ENCODE measurements around the gene SLC7A5. TPM values are rescaled to one million over a fixed set of nuclear protein-coding genes. Genes with fewer than 3 reads are reported as not detected.
A peak's percentile ranks its signal among the peaks of the same experiment; 100 is the strongest.

SLC7A5 gene
- total and polyA plus RNA-seq, 2 of the 13 experiments (the other 11 are each of a cell fraction or from before 2014, with no cell fraction given): 79.6 to 155 TPM

DNA sequence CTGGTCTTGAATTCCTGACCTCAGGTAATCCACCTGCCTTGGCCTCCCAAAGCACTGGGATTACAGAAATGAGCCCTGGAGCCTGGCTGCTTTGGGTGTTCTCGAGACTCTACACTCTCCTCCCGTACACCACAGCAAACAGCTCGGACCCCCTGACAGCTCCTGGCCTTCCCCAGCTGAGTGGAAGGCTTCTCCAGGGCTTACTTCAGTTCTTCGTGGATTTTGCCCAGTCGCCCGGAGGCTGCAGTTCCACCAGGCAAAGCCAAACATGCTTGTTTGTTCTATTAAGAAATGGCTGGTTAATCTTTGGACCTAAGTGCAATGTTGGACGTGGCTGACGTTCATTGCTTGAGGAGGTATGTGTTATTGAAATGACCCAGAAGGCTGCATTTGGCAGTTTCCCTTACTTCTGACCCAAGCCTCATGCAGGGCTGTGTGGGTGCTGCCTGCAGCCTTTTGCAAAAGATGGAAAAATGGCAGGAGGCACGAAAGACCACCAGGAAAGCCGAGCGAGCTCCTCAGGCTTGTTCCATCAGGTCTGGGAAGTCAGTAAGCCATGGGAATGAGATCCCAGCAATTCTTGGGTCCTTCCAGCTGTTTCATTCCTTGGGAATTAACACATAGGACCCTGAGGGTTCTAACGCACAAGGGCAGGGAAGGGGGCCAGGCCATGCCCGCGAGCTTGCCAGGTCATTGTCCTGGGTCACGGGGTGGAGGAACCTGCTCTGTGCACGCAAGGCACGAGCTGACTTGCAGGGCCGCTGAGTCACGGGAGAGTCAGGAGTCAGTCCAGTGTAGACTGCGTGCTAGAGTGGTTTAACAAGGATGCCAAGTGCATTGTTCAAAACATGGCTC, 79.6 kb downstream of the SLC7A5 start (continued):
- TF ChIP-seq ELF1 (CRISPR knock-in tag; IDR thresholded peaks at IDR 0.05) (peak; percentile 13; the same call in 1 of the 2 replicates), DMAP1 (CRISPR knock-in tag; IDR thresholded peaks at IDR 0.05) (peak; percentile 89), POLR2A (IDR thresholded peaks at IDR 0.05; ENCODE audit: insufficient read depth in 1 of 2, low read depth in 2 of 2, low read length in 2 of 2) (peak; percentile 53 to 64), ZNF644 (CRISPR knock-in tag; IDR thresholded peaks at IDR 0.05; ENCODE audit: low read depth) (peak; percentile 89), MXD3 (CRISPR knock-in tag; IDR thresholded peaks at IDR 0.05) (no peak; the same call in 1 of the 2 replicates), RBFOX2 (IDR thresholded peaks at IDR 0.05; ENCODE audit: low read depth, low read length) (peak; percentile 59), HCFC1 (IDR thresholded peaks at IDR 0.05; ENCODE audit: low read depth, low read length) (no peak), PHF5A (CRISPR knock-in tag; IDR thresholded peaks at IDR 0.05; ENCODE audit: low read depth, unreplicated experiment) (peak; percentile 97), RFXANK (CRISPR knock-in tag; IDR thresholded peaks at IDR 0.05) (no peak), TARDBP (CRISPR knock-in tag; IDR thresholded peaks at IDR 0.05) (peak; percentile 70), ZNF251 (CRISPR knock-in tag; IDR thresholded peaks at IDR 0.05) (no peak), WIZ (CRISPR knock-in tag; IDR thresholded peaks at IDR 0.05) (0 out of 2 replicates have a peak, but pooled peaks have one; percentile 7), TSC22D2 (CRISPR knock-in tag; IDR thresholded peaks at IDR 0.05; ENCODE audit: borderline replicate concordance) (0 out of 2 replicates have a peak, but pooled peaks have one; percentile 62), LBX2 (CRISPR knock-in tag; IDR thresholded peaks at IDR 0.05; ENCODE audit: borderline replicate concordance) (no peak), ZFP36L1 (CRISPR knock-in tag; IDR thresholded peaks at IDR 0.05) (no peak), ZNF724P (CRISPR knock-in tag; IDR thresholded peaks at IDR 0.05; ENCODE audit: borderline replicate concordance) (peak; percentile 35; the same call in 1 of the 2 replicates), ZFYVE20 (CRISPR knock-in tag; IDR thresholded peaks at IDR 0.05; ENCODE audit: borderline replicate concordance, low read depth) (no peak), POLR2AphosphoS2 (IDR thresholded peaks at IDR 0.05; ENCODE audit: low read depth, low read length) (no peak), PHF21A (CRISPR knock-in tag; IDR thresholded peaks at IDR 0.05) (peak; percentile 84; the same call in 1 of the 2 replicates), RFX1 (IDR thresholded peaks at IDR 0.05) (no peak), ZNF256 (CRISPR knock-in tag; conservative IDR thresholded peaks at IDR 0.05) (no peak; the same call in 1 of the 2 replicates)
- TF ChIP-seq, protein P1, sequence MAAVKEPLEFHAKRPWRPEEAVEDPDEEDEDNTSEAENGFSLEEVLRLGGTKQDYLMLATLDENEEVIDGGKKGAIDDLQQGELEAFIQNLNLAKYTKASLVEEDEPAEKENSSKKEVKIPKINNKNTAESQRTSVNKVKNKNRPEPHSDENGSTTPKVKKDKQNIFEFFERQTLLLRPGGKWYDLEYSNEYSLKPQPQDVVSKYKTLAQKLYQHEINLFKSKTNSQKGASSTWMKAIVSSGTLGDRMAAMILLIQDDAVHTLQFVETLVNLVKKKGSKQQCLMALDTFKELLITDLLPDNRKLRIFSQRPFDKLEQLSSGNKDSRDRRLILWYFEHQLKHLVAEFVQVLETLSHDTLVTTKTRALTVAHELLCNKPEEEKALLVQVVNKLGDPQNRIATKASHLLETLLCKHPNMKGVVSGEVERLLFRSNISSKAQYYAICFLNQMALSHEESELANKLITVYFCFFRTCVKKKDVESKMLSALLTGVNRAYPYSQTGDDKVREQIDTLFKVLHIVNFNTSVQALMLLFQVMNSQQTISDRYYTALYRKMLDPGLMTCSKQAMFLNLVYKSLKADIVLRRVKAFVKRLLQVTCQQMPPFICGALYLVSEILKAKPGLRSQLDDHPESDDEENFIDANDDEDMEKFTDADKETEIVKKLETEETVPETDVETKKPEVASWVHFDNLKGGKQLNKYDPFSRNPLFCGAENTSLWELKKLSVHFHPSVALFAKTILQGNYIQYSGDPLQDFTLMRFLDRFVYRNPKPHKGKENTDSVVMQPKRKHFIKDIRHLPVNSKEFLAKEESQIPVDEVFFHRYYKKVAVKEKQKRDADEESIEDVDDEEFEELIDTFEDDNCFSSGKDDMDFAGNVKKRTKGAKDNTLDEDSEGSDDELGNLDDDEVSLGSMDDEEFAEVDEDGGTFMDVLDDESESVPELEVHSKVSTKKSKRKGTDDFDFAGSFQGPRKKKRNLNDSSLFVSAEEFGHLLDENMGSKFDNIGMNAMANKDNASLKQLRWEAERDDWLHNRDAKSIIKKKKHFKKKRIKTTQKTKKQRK (IDR thresholded peaks at IDR 0.05; ENCODE audit: low read length): no peak
- TF ChIP-seq, protein P2, sequence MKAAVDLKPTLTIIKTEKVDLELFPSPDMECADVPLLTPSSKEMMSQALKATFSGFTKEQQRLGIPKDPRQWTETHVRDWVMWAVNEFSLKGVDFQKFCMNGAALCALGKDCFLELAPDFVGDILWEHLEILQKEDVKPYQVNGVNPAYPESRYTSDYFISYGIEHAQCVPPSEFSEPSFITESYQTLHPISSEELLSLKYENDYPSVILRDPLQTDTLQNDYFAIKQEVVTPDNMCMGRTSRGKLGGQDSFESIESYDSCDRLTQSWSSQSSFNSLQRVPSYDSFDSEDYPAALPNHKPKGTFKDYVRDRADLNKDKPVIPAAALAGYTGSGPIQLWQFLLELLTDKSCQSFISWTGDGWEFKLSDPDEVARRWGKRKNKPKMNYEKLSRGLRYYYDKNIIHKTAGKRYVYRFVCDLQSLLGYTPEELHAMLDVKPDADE (CRISPR knock-in tag; IDR thresholded peaks at IDR 0.05): no peak
- TF ChIP-seq, protein P3, sequence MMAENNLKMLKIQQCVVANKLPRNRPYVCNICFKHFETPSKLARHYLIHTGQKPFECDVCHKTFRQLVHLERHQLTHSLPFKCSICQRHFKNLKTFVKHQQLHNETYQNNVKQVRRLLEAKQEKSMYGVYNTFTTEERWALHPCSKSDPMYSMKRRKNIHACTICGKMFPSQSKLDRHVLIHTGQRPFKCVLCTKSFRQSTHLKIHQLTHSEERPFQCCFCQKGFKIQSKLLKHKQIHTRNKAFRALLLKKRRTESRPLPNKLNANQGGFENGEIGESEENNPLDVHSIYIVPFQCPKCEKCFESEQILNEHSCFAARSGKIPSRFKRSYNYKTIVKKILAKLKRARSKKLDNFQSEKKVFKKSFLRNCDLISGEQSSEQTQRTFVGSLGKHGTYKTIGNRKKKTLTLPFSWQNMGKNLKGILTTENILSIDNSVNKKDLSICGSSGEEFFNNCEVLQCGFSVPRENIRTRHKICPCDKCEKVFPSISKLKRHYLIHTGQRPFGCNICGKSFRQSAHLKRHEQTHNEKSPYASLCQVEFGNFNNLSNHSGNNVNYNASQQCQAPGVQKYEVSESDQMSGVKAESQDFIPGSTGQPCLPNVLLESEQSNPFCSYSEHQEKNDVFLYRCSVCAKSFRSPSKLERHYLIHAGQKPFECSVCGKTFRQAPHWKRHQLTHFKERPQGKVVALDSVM (CRISPR knock-in tag; IDR thresholded peaks at IDR 0.05): no peak
